H1 (cell line): ENCODE results near the gene TXNRD3. TPM values are rescaled to one million over a fixed set of nuclear protein-coding genes. Genes with fewer than 3 reads are reported as not detected.

Experiments used
- HDAC2 ChIP-seq, 2 experiments: fragments of 300-600 bp in 1 of 2; sonication (generic) in 1 of 2; IDR thresholded peaks; 2 replicates each; pipeline ENCODE4 v1.6.1; 2011 to 2012; ENCODE audit warnings: low read depth in 2 of 2, low read length in 2 of 2, mild to moderate bottlenecking in 2 of 2, moderate library complexity in 2 of 2, borderline replicate concordance in 1 of 2, inconsistent platforms in 1 of 2
- KDM4A ChIP-seq: IDR thresholded peaks from one replicate; pipeline ENCODE4 v1.7.1; 2012; ENCODE audit warnings: low read depth, mild to moderate bottlenecking, moderate library complexity, low read length, inconsistent platforms; ENCODE audit not compliant: severe bottlenecking
- NRF1 ChIP-seq: IDR thresholded peaks from 2 replicates; pipeline ENCODE4 v1.6.1; 2011; ENCODE audit warnings: mild to moderate bottlenecking, low read depth, low read length, improper control_type of control experiment
- RAD21 ChIP-seq, 2 experiments: IDR thresholded peaks in 1 of 2; conservative IDR thresholded peaks in 1 of 2; 2 replicates each; pipeline ENCODE4 v1.6.1; 2011; ENCODE audit warnings: low read depth in 2 of 2, low read length in 2 of 2, improper control_type of control experiment in 1 of 2, inconsistent platforms in 1 of 2, mild to moderate bottlenecking in 1 of 2, moderate library complexity in 1 of 2
- polyA plus RNA-seq, 7 experiments: library from polyadenylated mRNA; depleted of rRNA in 3 of 7; stranded (reverse) in 5 of 7; unstranded in 2 of 7; fragments of >200 nt in 5 of 7; fragments of 200-250 nt in 2 of 7; gene quantifications; 1 replicate in 5 of 7; 2 replicates in 1 of 7; 4 replicates in 1 of 7; pipeline versions ENCODE4 v1.2.1 to v1.2.3, GENCODE V29; 2011 to 2013; ENCODE audit warnings: missing spikeins in 2 of 7, mixed read lengths in 2 of 7
- total RNA-seq: library from RNA; stranded (reverse); fragmentation: NEBNext Ultra II Directional; extraction: Animal tissue kit (Norgen Biotek cat#: 25700); gene quantifications from 2 replicates; pipeline ENCODE4 v1.2.1, GENCODE V29; 2021
- TF ChIP-seq, protein P1 (sequence below): IDR thresholded peaks from 2 replicates; pipeline ENCODE4 v1.6.1; 2011; ENCODE audit warnings: low read depth, mild to moderate bottlenecking, low read length; ENCODE audit not compliant: insufficient read depth

TXNRD3 gene
- total and polyA plus RNA-seq, 2 of the 8 experiments (the other 6 are each of a cell fraction or from before 2014, with no cell fraction given): 3.4 to 4.3 TPM

DNA sequence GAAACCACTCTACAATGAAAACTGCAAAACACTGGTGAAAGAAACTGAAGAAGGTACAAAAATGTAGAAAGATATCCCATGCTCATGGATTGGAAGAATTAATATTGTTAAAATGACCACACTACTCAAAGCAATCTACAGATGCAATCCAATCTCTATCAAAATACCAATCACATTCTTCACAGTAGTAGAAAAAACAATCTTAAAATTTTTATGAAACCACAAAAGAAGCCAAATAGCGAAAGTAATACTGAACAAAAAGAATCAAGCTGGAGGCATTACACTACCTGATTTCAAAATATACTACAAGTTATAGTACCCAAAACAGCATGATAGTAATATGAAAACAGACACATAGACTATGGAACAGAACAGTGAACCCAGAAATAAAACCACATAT, 36.9 kb downstream of the TXNRD3 start (continued):
- TF ChIP-seq RAD21 (IDR thresholded peaks at IDR 0.05 in 1 of 2, conservative IDR thresholded peaks at IDR 0.05 in 1 of 2; ENCODE audit: low read depth in 2 of 2, low read length in 2 of 2): no peak
- TF ChIP-seq, protein P1, sequence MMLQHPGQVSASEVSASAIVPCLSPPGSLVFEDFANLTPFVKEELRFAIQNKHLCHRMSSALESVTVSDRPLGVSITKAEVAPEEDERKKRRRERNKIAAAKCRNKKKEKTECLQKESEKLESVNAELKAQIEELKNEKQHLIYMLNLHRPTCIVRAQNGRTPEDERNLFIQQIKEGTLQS: no peak
- TF ChIP-seq KDM4A: no peak
- TF ChIP-seq NRF1: no peak
- TF ChIP-seq HDAC2 (IDR thresholded peaks at IDR 0.05; ENCODE audit: borderline replicate concordance in 1 of 2, low read depth in 2 of 2, low read length in 2 of 2): no peak
- TF ChIP-seq, all 59 proteins: peak for 0
